ENCODE data around the gene NSD2. TPM values are rescaled to one million over a fixed set of nuclear protein-coding genes. Genes with fewer than 3 reads are reported as not detected.

Gene NSD2
- polyA plus RNA-seq, 12 donors: 40.2 to 69.7 (median 52.1) TPM; not detected in 1

GRCh38 chr4:1943928-1944327, 72.7 kb downstream of the NSD2 start:
- no peak for DNase-seq

GRCh38 chr4:1945124-1945895, 74.1 kb downstream of the NSD2 start:
- DNase-seq: no peak

GRCh38 chr4:1945912-1946311, 74.7 kb downstream of the NSD2 start:
- DNase-seq: no peak

GRCh38 chr4:1948232-1948631, 77.0 kb downstream of the NSD2 start:
- DNase-seq: no peak

- no peak for DNase-seq
Measured at GRCh38 chr4:1948892-1949436, 77.8 kb downstream of the NSD2 start.

- no peak for DNase-seq
Measured at GRCh38 chr4:1950369-1950768, 79.2 kb downstream of the NSD2 start.

- DNase-seq: no peak
Measured at GRCh38 chr4:1952058-1952700, 81.0 kb downstream of the NSD2 start.

- DNase-seq: no peak
Measured at GRCh38 chr4:1952719-1953118, 81.5 kb downstream of the NSD2 start.

GRCh38 chr4:1953335-1953734, 82.1 kb downstream of the NSD2 start:
- DNase-seq: no peak

- DNase-seq: no peak
Measured at GRCh38 chr4:1956631-1957030, 85.4 kb downstream of the NSD2 start.

GRCh38 chr4:1958276-1959103, 87.3 kb downstream of the NSD2 start:
- DNase-seq: no peak

- DNase-seq: no peak
Measured at GRCh38 chr4:1959104-1959384, 87.9 kb downstream of the NSD2 start.

GRCh38 chr4:1960170-1960825, 89.1 kb downstream of the NSD2 start:
- no peak for DNase-seq

GRCh38 chr4:1961038-1961437, 89.8 kb downstream of the NSD2 start:
- DNase-seq: no peak

- no peak for DNase-seq
Measured at GRCh38 chr4:1961563-1961962, 90.4 kb downstream of the NSD2 start.

- DNase-seq: no peak
Measured at GRCh38 chr4:1962980-1963379, 91.8 kb downstream of the NSD2 start.

- DNase-seq: no peak
Measured at GRCh38 chr4:1964443-1964842, 93.2 kb downstream of the NSD2 start.

GRCh38 chr4:1964971-1965370, 93.8 kb downstream of the NSD2 start:
- no peak for DNase-seq

- no peak for DNase-seq
Measured at GRCh38 chr4:1967512-1968149, 96.4 kb downstream of the NSD2 start.

GRCh38 chr4:1968686-1969295, 97.6 kb downstream of the NSD2 start:
- DNase-seq: no peak

All from muscle of arm (tissue), 12 donors.